Cerebellar cortex (tissue), 1 donor: ENCODE data around the gene KLHL22.
A peak's percentile ranks its signal among the peaks of the same experiment; 100 is the strongest.
"Not testable (repeated sequence)": the region's sequence is repeated elsewhere in the genome, so short reads cannot be mapped to it uniquely, and the experiment has no call there.

Source experiments
- DNase-seq: peaks from one replicate; pipeline ENCODE4 v3.0.0-alpha.2; 2015; ENCODE audit warnings: low spot score

The KLHL22 gene

DNA sequence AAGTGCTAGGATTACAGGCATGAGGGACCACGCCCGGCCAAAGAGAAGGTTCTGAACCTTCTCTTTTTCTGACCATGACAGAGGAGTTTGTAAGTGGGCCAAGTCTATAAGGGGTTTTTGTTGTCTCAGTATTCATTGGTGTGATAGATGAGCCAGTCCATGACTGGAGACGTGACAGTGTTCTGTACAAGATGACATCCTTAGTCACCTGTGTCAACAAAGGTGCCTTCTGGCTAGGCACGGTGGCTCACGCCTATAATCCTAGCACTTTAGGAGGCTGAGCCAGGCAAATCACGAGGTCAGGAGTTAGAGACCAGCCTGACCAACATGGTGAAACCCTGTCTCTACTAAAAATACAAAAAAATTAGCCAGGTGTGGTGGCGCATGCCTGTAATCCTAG, 4.2 kb upstream of the KLHL22 start:
- no peak for DNase-seq

- no peak for DNase-seq
These were observed 3.3 kb upstream of the KLHL22 start for GRCh38 chr22:20498913-20499312.

GRCh38 chr22:20497426-20497825, 1.8 kb upstream of the KLHL22 start:
- no peak for DNase-seq

GRCh38 chr22:20495861-20496681, 476 bp upstream of the KLHL22 start:
- peak; percentile 94 for DNase-seq

- DNase-seq: no peak
These were observed 4.2 kb downstream of the KLHL22 start for GRCh38 chr22:20491346-20491745.

DNA sequence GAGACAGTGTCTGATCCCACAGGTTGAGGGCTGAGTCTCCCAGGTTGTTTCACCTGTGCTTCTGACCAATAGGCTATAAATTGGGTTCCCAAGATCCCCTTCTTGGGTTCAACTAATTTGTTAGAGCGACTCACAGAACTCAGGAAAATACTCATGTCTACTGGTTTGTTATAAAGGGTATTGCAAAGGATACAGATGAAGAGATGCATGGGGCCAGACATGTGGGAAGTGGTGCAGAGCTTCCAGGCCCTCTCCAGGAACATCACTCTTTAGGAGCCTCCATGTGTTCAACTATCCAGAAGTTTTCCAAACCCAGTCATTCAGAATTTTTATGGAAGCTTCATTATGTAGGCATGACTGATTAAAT, 4.7 kb downstream of the KLHL22 start:
- DNase-seq: no peak

DNA sequence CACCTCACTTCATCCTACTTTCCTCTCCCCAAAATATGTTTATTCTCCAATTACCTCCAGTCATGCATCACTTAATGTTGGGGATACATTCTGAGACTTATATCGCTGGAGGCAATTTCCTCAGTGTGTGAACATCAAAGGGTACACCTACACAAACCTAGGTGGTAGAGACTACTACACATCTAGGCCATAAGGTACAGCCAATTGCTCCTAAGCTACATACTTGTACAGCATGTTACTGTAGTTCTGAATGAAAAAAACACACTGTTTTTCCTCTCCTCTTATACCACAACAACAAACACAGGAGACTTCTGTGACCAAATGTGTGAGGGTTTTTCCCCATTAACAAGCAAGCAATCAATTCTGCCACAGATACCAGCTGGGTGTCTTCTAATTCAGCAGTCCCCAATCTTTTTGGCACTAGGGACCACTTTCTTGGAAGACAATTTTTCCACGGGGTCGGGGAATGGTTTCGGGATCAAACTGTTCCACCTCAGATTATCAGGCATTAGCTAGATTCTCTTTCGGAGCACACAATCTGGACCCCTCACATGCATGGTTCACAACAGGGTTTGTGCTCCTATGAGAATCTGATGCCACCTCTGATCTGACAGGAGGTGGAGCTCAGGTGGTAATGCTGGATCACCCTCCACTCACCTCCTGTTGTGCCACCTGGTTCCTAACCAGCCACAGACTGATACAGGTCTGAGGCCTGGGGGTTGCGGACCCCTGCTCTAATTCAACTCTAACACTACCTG, 5.2 kb downstream of the KLHL22 start:
- DNase-seq: no peak

DNA sequence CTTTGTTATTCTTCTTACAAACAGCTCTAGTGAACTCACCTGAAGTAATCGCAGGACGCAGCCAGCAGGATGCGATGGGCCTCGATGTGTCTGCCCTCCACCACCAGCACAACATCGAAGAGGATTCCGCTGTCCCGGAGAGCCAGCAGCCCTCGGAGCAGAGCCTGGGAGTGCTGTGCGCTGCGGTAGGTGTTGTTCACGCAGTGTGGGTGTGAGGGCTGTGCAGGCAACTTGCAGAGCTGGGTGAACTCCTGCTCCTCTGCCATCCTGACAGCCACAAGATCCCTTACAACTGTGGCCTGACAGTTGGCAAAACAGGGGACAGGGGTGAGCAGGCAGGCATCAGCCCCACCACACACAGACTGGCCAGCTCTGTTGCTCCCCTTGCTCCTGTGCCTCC, 6.6 kb downstream of the KLHL22 start:
- DNase-seq: no peak

DNA sequence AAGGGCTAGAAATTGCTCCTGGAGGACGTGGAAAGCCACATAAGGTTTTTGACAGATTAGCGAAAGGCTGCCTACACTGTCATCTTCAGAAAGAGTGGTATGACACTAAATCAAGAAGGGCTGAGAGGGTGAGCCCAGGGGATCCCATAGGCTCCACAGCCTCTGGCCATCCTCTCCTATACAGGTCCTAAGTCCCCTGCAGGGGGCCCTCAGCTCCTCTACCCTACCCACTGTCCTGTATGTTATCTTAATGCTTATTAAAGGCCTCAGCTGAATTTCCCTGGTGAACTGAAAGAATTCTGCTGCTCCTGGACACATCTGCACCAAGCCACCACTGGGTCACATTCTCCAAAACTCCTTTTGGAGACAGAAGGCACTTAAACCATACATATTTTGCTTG, 7.9 kb downstream of the KLHL22 start:
- no peak for DNase-seq

GRCh38 chr22:20486229-20486628, 9.4 kb downstream of the KLHL22 start:
- DNase-seq: no peak

DNA sequence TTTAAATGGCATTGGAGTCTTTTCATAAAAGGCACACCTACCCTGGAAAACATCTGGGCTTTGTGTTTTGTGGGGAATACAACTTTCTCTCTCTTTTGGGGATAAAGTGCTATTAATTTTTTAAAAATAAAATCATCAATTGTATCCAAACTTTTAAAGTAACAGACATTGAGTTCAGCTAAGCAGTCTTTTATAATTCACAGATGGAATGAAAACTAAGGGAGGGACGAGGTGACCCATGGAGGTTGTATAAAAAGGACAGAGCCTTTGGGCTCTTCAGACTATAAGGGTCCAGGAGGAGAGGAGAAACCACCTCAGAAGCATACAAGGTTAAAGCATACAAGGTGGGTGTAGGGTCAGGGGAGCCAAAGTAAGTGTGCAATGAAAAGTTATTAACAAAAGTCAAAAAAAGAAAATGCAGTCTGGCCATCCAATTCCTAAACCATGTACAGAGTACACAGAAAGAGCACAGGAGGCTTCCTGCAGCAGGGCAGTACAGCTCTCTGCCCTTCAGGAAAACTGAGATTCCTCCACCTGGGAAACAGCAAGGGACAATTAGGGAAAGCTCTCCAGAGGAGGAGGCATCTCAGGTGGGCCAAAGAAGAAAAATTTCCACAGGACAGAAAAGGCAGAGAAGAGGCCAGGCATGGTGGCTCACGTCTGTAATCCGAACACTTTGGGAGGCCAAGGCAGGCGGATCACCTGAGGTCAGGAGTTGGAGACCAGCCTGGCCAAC, 10.5 kb downstream of the KLHL22 start:
- DNase-seq: no peak

- DNase-seq: no peak
These were observed 11.8 kb downstream of the KLHL22 start for GRCh38 chr22:20483771-20484170.

DNA sequence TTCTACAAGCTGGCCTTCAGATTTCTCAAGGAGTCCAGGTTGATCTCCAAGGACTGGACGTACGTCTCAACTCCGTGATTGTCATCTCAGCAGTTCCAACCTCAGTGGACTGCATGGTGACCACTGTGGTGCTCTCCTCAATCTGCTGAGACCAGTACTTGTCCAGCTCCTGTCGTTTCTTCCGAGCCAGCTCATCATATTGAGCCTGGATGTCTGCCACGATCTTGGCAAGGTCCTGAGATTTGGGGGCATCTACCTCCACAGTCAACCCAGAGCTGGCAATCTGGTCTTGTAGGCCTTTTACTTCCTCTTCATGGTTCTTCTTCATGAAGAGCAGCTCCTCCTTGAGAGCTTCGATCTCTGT, 12.5 kb downstream of the KLHL22 start:
- DNase-seq: not testable (repeated sequence)

DNA sequence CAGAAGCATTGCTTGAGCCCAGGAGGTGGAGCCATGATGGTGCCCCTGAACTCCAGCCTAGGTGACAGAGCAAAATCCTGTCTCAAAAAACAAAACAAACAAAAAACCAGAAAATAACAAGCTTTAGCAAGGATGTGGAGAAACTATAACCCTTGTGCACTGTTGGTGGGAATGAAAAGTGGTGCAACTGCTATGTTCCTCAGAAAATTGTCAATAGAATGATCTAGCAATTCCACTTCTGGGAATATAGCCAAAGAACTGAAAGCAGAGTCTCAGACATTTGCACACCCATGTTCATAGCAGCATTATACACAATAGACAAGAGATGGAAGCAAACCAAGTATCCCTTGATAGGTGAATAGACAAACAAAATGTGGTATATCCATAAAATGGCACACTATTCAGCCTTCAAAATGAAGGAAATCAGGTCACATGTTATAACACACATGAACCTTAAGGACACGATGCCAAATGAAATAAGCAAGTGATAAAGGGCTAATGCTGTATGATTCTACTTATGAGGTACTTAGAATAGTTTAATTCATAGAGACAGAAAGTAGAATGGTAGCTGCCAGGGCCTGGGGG, 15.9 kb downstream of the KLHL22 start:
- DNase-seq: no peak

GRCh38 chr22:20478059-20478458, 17.5 kb downstream of the KLHL22 start:
- DNase-seq: not testable (repeated sequence)

DNA sequence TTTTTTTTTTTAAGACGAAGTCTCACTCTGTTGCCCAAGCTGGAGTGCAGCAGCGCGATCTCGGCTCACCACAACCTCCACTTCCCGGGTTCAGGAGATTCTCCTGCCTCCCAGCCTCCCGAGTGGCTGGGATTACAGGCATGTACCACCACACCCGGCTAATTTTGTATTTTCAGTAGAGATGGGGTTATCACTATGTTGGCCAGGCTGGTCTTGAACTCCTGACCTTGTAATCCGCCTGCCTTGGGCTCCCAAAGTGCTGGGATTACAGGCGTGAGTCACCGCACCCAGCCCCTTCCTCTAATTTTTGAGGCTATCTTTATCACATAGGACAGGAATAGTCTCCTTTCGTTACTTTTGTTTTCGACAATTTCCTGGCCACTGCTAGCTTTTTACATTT, 20.0 kb downstream of the KLHL22 start:
- not testable (repeated sequence) for DNase-seq

DNA sequence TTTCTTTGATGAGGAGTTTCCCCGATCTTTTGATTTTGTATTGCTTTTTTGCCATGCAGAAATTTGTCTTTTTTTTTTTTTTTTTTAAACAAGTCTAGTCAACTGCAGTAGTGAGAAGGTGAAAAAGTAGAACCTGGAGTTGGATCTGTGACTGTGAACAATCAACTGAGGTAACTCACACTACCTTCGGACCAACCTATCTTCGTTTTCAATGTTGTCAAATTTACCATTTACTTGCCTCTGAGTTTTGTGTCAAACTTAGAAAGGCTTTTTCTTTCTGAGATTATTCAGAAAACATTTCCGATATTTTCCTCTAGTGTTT, 20.5 kb downstream of the KLHL22 start:
- no peak for DNase-seq

DNA sequence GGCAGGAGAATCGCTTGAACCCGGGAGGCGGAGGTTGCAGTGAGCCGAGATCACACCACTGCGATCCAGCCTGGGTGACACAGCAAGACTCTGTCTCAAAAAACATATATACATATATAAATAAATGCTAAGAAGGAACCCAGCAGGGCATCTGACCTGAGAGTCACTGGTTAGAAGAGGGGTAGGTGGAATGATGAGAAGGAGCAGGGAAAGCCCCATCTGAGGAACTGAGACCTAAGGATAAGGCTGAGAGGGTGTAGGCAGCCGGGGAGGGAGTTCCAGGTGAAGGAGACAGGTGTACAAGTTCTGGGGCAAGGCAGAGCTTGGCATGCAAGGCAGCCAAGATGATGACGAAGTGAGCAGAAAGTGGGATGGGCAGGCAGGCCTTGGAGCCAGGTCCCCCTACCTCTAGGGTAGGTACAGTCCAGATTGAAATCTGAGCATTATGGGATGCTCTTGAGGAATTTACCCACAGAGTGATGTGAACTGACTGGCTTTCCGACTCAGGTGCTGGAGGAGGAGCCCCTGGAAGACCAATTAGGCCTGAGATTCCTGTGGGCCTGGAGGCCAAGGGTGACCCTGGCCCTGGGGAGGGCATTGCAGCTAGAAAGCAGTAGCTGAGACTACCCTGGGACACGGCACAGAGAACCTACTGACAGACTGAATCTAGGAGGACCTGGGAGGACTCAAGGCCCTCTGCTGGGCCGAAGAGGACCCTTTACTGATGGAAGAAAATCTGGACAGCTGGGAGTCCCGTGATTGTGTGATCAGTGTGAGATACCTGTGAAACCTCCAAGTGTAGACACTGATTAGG, 22.8 kb downstream of the KLHL22 start:
- no peak for DNase-seq

- no peak for DNase-seq
These were observed 24.3 kb downstream of the KLHL22 start for GRCh38 chr22:20471126-20471833.

DNA sequence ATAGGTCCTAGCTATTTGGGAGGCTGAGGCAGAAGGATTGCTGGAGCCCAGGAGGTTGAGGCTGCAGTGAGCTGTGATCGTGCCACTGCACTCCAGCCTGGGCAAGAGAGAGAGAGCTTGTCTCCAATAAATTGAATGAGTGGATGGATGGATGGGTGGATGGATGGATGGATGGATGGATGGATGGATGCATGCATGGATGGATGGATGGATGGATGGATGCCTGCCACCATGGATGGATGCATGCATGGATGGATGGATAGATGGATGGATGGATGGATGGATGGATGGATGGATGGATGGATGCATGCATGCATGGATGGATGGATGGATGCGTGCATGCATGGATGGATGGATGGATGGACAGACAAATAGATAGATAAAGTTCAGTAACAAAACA, 25.1 kb downstream of the KLHL22 start:
- DNase-seq: not testable (repeated sequence)
